ENCODE results near the gene IMPA2.

DNA sequence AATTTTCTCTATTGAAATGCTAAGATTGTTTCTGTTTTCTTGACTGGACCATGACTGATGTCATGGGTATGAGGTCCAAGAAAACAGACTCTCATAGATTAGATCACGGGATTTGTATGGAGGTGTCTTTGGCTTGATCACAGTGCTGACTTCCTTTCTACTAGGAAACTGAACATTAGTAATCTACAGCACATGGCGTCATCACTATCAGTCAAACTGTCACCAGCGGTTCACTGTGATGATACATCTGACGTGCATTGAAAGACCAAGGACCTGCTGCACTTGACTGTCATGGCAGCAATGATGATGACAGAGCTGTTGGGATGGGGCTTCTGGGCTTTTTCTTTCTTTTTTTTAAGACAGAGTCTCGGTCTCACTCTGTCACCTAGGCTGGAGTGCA, 28.2 kb upstream of the IMPA2 start:
- TF ChIP-seq, protein P1, sequence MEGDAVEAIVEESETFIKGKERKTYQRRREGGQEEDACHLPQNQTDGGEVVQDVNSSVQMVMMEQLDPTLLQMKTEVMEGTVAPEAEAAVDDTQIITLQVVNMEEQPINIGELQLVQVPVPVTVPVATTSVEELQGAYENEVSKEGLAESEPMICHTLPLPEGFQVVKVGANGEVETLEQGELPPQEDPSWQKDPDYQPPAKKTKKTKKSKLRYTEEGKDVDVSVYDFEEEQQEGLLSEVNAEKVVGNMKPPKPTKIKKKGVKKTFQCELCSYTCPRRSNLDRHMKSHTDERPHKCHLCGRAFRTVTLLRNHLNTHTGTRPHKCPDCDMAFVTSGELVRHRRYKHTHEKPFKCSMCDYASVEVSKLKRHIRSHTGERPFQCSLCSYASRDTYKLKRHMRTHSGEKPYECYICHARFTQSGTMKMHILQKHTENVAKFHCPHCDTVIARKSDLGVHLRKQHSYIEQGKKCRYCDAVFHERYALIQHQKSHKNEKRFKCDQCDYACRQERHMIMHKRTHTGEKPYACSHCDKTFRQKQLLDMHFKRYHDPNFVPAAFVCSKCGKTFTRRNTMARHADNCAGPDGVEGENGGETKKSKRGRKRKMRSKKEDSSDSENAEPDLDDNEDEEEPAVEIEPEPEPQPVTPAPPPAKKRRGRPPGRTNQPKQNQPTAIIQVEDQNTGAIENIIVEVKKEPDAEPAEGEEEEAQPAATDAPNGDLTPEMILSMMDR (IDR thresholded peaks at IDR 0.05) = no peak
- no peak for TF ChIP-seq POLR2A (IDR thresholded peaks at IDR 0.05)

All from uterus (tissue), 2 donors.